NCI-H2107 (cell line): ENCODE measurements around the gene SLC15A4.
A peak's percentile ranks its signal among the peaks of the same experiment; 100 is the strongest.
"Not testable (repeated sequence)": the region's sequence is repeated elsewhere in the genome, so short reads cannot be mapped to it uniquely, and the experiment has no call there.

Source experiments
- DNase-seq: peaks from one replicate; lab custom pipeline; 2025; lab: John Stamatoyannopoulos, UW

Gene SLC15A4

DNA sequence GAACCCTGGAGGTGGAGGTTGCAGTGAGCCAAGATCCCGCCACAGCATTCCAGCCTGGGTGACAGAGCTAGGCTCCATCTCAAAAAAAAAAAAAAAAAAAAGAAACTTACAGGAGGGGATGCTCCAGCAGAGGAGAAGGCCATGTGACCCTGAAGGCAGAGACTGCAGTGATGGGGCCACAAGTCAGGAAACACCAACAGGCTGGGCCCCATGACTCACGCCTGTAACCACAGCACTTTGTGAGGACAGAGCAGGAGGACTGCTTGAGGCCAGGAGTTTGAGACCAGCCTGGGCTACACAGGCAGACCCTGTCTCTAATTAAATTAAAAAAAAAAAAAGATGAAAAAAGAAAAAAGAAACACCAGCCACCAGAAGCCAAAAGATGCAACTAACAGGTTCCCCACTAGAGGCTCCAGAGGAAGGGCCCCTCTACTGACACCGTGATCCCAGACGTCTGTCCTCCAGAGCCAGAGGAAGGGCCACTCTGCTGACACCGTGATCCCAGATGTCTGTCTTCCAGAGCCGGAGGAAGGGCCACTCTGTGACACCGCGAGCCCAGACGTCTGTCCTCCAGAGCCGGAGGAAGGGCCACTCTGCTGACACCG is 20.4 kb upstream of the SLC15A4 start:
- DNase-seq, result no peak

DNA sequence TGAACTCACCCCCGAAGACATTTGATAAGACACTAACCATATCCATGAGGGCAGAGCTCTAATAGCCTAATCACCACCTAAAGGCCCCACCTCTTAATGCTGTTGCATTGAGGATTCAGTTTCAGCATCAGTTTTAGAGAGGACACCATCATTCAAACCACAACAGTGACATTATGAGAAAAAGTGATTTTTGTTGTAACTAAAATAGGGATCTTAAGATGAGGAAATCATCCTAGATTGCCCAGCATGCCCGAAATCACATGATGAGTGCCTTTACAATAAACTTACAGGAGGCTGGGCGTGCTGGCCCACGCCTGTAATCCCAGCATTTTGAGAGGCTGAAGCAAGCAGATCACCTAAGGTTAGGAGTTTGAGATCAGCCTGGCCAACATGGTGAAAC is 19.8 kb upstream of the SLC15A4 start:
- DNase-seq, result no peak

DNA sequence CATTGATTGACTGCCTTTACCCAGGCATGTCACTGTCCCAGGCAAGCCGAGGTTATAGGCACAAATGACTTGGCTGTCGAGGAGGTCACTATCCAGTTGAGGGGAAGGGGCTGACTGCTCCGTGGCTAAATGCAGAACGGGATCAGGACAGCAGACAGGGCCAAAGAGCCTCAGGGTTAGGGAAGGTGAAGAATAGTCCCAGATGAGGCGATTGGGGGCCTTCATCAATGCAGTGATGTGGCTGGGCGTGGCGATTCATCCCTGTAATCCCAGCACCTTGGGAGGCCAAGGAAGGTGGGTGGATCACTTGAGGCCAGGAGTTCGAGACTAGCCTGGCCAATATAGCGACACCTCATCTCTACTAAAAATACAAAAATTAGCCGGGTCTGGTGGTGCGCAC is 18.8 kb upstream of the SLC15A4 start:
- DNase-seq, result no peak

DNA sequence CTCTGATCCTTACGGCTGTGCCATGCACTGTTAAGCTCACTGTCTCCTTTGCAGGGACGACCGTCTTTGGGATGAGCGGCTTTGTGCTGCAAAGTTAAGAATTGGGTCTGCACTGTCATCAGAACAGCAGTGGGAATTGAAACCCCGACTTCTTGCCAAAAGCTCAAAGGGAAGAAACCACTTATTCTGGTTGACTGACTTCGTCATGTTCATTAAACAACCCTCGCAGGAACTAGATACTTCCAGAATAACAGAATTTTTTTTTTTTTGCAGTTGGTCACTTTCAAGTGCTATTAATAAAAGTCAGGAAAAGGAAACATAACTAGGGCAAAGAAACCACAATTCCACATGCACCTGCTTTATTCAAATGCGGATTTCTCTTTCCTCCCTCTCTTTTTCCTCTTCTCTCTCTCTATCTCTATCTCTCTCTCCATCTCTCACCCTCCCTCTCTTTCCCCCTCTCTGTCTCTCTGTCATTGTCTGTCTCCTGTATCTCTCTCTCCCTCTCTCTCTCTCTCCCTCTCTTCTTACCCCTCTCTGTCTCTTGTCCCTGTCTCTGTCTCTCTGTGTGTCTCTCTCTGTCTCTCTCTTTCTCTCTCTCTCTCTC is 17.2 kb upstream of the SLC15A4 start:
- no peak for DNase-seq

DNA sequence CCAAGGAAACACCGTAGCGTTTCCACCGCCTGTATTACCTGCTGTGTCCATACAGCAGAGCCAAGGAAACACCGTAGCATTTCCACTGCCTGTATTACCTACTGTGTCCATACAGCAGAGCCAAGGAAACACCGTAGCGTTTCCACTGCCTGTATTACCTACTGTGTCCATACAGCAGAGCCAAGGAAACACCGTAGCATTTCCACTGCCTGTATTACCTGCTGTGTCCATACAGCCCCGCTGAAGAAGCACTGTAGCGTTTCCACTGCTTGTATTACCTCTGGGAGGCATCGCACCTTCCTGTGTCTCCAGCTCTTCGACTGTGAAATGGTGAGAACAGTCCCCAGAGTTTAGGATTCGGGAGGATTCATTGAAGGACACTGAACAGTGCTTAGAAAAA is 16.1 kb upstream of the SLC15A4 start:
- not testable (repeated sequence) for DNase-seq

DNA sequence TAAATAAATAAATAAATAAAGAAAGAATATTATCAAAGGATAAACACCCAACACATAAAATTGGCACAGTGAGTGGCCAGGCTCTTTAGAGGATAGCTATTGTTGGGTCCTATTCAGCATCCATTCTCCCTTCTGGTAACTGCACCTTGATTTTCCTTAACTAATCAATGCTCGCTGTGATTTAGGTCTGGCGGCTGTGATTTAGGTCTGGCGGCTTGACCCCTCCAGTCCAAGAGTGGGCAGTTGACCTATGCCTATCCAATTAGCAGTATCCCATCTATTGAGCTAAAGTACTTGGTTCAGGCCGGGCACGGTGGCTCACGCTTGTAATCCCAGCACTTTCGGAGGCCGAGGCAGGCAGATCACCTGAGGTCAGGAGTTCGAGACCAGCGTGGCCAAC is 9.7 kb upstream of the SLC15A4 start:
- no peak for DNase-seq

DNA sequence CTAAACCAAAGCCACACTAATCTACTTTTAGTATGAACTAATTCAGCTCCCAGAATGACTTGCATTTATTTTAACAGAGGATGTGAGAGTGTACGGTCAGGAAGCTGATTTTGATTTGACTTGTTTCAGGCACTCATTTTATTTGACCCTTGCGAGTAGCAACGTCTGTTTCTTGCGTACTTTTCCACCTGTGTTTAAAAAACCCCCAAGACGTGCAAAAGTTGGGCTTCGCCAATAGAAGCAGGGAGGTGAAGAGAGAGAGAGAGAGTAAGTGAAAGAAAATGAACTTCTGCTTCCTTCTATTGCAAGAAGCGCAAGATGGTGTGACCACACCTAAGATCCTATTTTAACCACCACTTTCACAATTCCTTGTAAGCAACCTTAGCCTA is 6.7 kb upstream of the SLC15A4 start:
- DNase-seq, result no peak

DNA sequence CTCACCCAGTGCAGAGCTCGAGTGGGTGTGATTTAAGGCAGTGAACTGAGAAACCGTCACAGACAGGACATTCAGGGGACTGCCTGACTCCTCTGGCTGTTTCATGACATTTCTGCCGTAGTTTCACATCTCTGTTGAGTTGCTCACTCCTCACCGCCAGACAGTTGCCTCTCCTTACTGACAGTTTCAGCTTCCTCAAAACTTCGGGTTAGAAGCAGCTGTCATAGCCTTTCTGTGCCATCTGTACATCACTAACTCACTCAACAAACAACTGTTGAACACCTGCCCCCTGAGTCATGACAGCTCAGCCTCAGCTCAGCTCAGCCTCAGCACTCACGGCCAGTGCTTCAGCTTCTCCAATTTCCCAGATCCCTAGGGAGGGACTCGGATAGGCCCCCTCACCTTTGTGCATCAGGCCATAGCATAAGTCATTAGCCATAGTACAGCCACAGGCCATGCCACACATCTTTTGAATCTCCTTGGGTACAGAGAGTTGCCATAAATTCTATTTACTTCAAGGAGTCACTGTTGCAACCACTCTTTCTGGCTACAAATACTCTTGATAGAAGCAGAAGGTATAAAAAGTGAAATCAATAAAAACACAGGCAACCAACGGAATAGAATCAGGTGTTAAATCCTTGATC is 6.2 kb upstream of the SLC15A4 start:
- DNase-seq, result no peak

DNA sequence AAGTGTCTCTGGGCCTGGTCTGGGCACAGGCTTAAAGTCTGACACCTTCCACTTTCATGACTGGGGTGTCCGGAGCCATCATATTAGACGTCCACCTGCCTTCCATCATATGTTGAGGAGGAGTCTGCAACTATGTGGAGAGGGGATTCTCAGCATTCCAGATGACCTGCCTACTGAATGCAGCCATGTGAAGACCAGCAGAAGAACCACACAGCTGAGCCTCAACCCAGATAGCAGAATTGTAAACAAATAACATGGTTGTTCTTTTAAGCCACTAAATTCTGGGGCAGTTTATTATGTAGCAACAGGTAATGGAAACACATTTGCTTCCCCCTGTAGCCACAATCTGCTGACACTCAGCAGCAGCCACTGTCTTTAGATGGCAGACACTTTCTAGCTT is 4.0 kb upstream of the SLC15A4 start:
- no peak for DNase-seq

DNA sequence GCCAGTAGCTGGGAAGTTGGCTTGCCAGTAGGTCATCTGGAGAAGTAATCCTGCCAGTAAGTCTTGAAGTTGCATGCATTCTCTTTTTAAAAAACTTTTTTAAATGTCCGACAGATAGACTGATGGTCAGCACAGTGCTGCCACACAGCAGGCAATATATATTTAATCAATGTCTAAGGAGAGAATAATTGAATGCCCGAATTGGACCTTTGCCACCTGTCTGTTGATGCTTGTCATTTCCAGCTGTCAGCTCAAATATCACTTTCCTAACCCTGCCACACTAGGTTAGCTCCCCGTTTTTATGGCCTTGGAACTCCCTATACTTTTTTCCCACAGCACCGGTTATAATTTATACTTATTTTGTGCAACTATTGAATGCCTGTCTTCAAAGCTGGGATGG is 2.1 kb upstream of the SLC15A4 start:
- no peak for DNase-seq

DNA sequence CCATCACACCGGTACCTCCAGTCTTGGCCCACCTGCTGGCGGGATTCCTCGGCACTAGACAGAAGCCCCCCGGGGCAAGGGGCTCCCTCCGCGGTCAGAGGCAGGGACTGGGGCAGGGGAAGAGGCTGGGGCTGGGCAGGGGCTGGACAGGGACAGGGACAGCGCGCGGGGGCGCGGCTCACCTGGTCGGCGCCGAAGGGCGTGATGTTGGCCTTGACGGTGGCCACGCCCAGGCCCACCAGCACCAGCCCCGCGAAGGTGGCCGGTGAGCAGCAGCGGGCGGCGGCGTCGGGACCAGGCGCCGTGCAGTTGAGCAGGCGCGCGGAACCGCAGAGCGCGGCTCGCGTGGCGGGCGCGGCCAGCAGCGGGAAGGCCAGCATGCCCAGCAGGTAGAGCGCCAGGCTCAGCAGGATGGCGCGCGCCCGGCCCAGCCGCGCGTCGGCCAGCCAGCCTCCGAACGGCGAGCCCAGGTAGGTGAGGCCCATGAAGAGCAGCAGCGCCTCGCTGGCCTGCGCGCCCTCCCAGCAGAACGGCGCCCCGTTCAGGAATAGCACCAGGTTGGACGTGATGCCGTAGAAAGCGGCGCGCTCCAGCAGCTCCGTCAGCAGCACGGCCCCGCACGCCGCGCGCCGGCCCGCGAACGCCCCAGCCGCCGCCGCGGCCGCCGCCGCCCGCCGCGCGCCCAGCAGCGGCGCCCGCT is 392 bp downstream of the SLC15A4 start:
- DNase-seq, result no peak

DNA sequence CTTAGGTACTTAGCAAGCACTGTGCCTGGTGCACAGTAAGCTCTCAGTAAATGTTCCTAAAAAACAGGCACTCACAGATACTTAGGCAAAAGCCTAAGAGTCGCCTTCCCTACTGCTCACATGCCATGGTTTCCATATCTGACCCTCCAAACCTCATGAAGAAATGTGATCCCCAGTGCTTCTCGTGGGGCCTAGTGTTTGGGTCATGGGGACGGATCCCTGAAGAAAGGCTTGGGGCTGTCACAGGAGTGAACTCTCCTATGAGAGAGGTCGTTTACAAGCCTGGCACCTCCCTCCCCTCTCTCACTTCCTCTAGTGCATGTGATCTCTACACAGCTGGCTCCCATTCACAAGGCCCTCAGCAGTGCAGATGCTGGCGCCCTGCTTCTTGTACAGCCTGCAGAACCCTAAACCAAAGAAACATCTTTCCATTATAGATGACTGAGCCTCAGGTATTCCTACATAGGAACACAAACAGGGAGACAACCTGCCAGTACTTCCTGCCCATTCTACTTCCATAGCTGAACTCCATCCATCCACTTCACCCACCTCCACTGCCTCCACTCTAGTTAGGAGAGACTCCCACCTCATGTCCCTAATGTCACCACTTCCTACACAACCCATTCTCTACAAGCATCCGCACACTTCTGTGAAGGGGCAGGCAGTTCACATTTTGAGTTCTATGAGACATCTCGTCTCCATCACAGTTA is 2.9 kb downstream of the SLC15A4 start:
- DNase-seq, result no peak

DNA sequence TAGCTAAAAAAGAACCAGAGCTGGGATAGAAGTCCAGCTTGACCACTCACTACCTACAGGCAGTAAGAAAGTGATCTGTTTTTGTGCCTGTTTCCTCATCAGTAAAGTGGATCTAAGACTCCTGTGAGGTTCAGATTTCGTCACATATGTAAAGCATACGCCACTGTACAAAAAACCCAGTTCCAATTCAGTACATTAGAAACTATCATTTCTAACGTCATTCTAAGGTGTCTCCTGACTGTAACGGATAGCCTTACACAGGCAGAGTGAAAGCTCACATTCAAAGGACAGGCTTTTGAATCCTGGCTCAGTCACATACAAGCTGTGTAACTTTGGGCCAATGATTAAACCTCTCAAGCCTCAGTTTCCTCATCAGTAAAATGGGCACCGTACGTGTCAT is 3.5 kb downstream of the SLC15A4 start:
- DNase-seq, result no peak

DNA sequence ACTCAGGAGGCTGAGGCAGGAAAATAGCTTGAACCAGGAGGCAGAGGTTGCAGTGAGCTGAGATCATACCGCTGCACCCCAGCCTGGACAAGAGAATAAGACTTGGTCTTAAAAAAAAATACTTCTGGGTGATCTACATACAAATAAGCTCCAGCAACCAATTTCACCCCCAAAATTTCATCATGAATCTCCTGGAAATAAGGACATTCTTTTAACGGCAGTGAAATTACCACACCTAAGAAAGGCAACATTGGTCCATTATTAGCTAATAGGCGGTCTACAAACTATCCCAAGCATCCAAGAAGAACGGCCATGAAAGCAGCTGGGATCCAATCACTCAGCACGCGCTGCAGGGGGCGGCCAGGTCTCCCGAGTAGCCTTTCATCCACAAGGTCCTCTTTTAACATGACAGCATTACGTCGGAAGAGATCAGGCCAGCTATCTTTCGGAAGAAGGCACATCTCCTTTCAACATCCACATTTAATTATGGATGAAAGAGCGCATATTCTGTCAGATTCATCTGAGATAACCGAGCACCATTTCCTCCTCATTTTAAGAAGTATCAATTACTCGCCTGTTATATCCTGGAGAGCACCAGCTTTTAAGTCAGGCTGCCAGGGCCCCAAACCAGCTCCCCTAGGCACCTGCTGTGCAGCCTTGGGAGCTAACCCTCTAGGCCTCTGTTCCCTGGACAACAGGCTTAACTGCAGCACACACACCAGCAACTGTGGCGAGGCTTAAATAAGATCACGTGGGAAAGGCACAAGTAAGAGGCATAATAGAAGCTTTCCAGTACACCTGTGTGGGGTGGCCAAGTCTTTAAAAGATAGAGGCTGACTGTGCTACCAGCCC is 4.2 kb downstream of the SLC15A4 start:
- peak; percentile 62 for DNase-seq

DNA sequence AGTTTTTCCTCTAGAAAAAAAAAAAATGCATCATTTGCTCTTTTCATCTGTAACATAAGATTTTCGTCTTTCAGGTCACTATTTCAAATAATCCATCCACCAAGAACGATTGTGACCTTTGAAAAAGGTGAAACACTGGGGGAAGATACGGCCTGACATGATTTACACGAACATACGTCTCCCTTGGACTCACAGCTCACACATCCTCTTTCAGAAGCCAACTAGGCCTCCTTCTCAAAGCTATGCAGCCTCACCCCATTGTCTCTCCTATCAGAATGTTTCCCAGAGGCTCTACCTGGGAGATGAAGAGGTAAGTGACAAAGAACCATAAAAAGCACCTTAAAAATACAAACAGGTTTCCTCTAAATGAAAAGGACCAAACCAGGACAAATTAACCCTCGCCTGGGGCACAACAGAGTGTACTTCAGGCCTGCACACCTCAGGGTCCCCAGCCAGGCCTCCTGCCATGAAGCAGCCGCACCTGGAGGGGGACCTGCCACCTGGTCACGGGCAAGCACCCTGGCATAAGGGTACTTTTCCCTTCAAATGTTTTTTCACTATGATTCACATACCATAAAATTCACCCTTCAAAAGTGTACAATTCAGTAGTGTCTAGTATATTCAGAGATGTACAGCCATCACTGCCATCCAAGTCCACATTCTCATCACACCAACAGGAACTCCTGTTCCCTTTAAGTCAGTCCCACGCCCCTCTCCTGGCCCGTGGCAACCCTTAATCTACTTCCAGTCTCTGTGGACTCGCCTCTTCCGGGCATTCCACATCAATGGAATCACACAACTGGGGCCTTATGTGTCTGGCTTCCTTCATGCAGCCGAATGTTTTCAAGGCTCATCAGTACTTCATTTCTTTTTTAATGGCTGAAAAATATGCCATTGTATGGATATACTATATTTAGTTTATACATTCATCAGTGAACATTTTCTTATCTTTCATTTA is 5.4 kb downstream of the SLC15A4 start:
- no peak for DNase-seq

DNA sequence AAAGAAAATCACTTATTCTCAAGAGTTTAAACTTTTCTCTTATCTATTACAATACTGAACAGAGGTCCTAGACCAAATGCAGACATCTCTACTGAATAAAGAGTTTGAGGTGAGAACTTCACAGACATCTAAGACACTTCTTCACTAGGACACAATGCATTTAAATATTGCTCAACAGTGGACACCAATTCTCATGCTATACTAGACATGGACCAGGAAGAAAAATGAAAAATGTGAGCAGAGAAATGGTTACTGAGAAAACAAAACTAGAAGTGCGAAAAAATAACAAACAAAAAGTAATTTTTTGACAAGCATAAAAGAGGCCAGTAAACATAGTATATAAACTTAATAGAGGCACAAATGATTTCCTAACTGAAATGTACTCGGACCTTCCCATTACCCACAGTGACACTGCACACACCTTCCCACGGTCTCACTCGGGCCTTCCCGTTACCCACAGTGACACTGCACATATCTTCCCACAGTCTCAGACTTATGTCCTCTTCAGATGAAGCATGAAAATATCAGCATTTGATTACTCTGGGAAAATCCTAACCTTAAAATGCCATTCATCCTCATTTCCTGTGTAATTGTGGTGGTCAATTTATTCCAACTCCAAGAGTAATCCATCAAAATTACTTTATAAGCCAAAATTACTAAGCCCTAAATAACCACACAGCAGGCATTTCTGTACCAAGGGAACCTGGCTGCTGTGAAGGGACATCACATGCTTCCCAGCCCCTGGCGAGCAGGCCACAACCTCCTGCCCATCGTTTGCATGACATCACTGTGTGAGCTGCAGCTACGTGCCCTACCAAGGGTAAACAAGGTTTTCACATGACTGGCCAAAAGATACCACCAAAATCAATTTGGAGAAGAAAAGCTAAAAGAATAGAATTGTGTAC is 6.4 kb downstream of the SLC15A4 start:
- no peak for DNase-seq

DNA sequence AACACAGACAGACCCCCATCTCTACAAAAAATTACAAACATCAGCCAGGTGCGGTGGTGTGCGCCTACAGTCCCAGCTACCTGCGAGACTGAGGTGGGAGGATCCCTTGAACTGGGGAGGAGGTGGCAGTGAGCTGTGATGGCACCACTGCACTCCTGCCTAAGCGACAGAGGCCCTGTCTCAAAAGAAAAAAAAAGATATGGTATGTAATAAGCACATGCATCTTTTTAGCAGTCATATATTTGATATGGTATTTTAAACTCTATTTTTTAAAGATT is 7.2 kb downstream of the SLC15A4 start:
- no peak for DNase-seq

DNA sequence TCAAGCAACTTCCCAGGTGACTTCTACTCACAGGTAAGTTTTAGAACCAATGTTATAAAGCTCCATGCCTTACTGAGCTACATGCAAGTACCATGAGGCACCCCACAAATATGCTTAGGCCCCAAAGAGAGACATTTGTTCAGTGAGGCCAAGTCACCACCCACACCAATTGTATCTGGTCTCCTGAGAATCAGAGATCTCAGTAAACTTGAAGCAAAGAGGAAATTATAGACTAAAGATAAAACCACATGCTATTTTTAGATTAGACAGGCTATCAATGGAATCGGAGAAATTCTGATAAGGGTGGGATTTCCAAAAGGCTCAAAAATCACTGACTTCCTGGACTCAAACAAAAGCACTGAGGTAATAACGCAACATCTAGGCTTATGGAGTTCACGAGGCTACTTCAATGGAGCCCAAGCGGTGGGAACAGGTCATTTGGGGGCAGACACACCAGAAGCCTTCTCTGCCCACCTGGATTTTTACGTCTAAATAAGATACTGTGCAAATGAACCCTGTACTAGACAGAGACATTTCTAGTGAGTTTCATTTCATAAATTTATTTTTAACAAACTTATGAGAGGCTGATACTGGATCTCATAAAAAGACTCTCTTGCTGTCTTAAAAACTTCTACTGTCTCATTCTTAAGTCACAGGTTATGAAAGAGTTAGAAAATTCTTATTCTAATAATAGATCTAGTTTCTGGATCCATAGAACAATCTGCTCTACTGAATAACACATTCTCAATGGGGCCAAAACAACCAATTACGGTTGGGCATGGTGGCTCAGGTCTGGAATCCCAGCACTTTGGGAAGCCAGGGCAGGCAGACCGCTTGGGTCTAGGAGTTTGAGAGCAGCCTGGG is 7.7 kb downstream of the SLC15A4 start:
- DNase-seq, result no peak
